Activated CD4-positive, alpha-beta memory T cell treated with anti-CD3 and anti-CD28 coated beads for 36 hours (primary cell): ENCODE measurements around the gene AHSG. TPM values are rescaled to one million over a fixed set of nuclear protein-coding genes. Genes with fewer than 3 reads are reported as not detected.

Experiments used
- CTCF ChIA-PET: fragments of 350-600 bp; sonication (Branson Sonifier 250); formaldehyde crosslinking; loops from one replicate; lab custom pipeline; 2021; ENCODE audit warnings: antibody characterized with exemption, inconsistent platforms; lab: Charles Lee
- POLR2A ChIA-PET: fragments of 350-600 bp; sonication (Branson Sonifier 250); formaldehyde crosslinking; loops from one replicate; lab custom pipeline; 2021; ENCODE audit warnings: antibody characterized with exemption; lab: Charles Lee
- DNase-seq: peaks from one replicate; pipeline ENCODE4 v3.0.0-alpha.2; 2020
- H3K27ac Mint-ChIP-seq: one replicate; pipeline ENCODE4 v1.8.0; 2021; ENCODE audit warnings: mixed read lengths
- H3K27me3 Mint-ChIP-seq: one replicate; pipeline ENCODE4 v1.8.0; 2021; ENCODE audit warnings: mixed read lengths
- H3K36me3 Mint-ChIP-seq: one replicate; pipeline ENCODE4 v1.8.0; 2021; ENCODE audit warnings: mixed read lengths
- H3K4me1 Mint-ChIP-seq: one replicate; pipeline ENCODE4 v1.8.0; 2021; ENCODE audit warnings: low read depth, mixed read lengths
- H3K4me3 Mint-ChIP-seq: one replicate; pipeline ENCODE4 v1.8.0; 2021; ENCODE audit warnings: mild to moderate bottlenecking, mixed read lengths
- H3K9me3 Mint-ChIP-seq: one replicate; pipeline ENCODE4 v1.8.0; 2021; ENCODE audit warnings: mixed read lengths
- intact Hi-C: fragments of 100-400 bp; cut with micrococcal nuclease; formaldehyde crosslinking; loops from one replicate; pipeline ENCODE4 v1.15.1; 2023
- total RNA-seq, 2 experiments: library from RNA; stranded (reverse); gene quantifications; one replicate each; pipeline ENCODE4 v1.2.3, GENCODE V29; 2021

Gene AHSG
- total RNA-seq, 2 experiments from 2014 or later, result not detected

GRCh38 chr3:186608624-186609215 is 4.1 kb upstream of the AHSG start:
- no peaks in the 10 kb centered on the region for H3K36me3 Mint-ChIP-seq
- ChIA-PET CTCF (interaction anchor here (0.8 to 3.8 kb wide), 3 partner anchors 9 to 631 kb away, joined by 3 to 15 read pairs (median 3); no protein-coding TSS in a partner anchor), POLR2A (no interaction called here)
- no peaks in the 10 kb centered on the region for H3K4me1 Mint-ChIP-seq
- no peak overlapping the region for H3K27ac Mint-ChIP-seq
- H3K9me3 Mint-ChIP-seq, result no peaks in the 10 kb centered on the region
- H3K4me3 Mint-ChIP-seq, result no peak overlapping the region
- intact Hi-C loops, result no loop called here
- DNase-seq, result no peak
- H3K27me3 Mint-ChIP-seq, result no peaks in the 10 kb centered on the region

GRCh38 chr3:186609247-186609868 is 3.5 kb upstream of the AHSG start:
- CTCF ChIA-PET, result interaction anchor here (0.7 to 3.8 kb wide), 6 partner anchors 8 to 666 kb away, joined by 3 to 15 read pairs (median 4); no protein-coding TSS in a partner anchor
- no peak overlapping the region for H3K4me3 Mint-ChIP-seq
- POLR2A ChIA-PET, result no interaction called here
- intact Hi-C loops, result no loop called here
- H3K27me3 Mint-ChIP-seq, result peaks cover 1% of the 10 kb centered on the region
- no peaks in the 10 kb centered on the region for H3K36me3 Mint-ChIP-seq
- peak; percentile 42 for DNase-seq
- H3K27ac Mint-ChIP-seq, result no peak overlapping the region
- no peaks in the 10 kb centered on the region for H3K9me3 Mint-ChIP-seq
- peaks cover 2% of the 10 kb centered on the region for H3K4me1 Mint-ChIP-seq

DNA sequence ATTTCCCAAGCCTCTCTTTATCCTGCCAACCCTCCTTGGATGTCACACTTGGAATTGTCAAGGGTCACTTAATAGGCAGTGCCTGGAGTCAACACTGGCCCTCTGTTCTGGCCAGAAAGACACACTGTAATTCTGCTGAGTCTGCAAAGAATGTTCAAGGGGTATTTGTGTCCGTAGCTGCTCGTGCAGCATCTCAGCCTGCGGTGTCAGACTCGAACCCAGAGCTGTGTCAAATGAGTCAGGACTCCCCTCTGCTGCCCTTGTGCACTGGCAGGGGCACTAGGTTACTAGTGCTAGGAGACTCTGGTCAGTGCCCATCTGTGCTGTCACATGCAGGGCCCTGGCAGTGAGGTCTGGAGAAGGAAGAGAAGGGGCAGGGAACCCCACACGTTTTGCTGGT is 795 bp upstream of the AHSG start:
- peaks cover 18% of the 10 kb centered on the region for H3K4me1 Mint-ChIP-seq
- H3K27me3 Mint-ChIP-seq, result peaks cover 6% of the 10 kb centered on the region
- no peak overlapping the region for H3K4me3 Mint-ChIP-seq
- ChIA-PET POLR2A (no interaction called here), CTCF (interaction anchor here (1.3 to 6.3 kb wide), 2 partner anchors 27 to 209 kb away, joined by 3 to 159 read pairs; no protein-coding TSS in a partner anchor)
- no peak overlapping the region for H3K27ac Mint-ChIP-seq
- intact Hi-C loops, result loop anchor here (10.0 kb wide), 1 partner anchor 197 kb away; no protein-coding TSS in a partner anchor
- no peaks in the 10 kb centered on the region for H3K36me3 Mint-ChIP-seq
- H3K9me3 Mint-ChIP-seq, result no peaks in the 10 kb centered on the region
- DNase-seq, result no peak

DNA sequence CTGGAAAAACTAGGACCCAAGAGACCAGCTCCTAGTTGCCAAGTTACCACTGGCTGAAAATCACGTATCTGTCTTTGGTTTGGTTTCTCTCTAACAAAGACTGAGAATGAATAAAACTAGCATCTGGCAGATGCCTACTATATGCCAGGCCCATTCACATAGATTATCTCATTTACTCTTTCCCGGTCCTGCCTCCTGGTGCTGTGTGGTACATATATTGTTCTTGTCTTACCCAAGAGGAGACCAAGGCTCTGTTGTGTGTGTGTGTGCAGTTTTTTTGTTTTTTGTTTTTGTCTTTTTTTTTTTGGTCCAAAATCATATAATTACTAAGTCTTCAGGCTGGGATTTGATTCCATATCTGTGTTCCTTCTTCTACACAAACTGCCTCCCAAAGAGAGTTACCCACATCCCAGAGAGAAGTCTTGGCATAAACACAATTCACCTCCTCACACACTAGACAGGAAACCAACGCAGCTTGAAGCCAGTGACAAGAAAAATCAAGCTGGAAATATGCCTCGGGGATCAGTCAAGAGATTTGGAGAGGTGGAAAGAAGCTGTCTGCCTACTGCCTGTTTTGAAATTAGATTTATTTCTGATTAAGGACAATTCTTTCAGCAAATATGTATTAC is 891 bp downstream of the AHSG start:
- CTCF ChIA-PET, result interaction anchor here (0.6 to 6.3 kb wide), 30 partner anchors 10 to 670 kb away, joined by 3 to 159 read pairs (median 7); partner anchors contain the start of genes DNAJB11, EIF4A2, RPL39L and TBCCD1
- no peak for DNase-seq
- intact Hi-C loops, result loop anchor here (10.0 kb wide), 1 partner anchor 199 kb away; no protein-coding TSS in a partner anchor
- Mint-ChIP-seq H3K27me3 (peaks cover 21% of the 10 kb centered on the region), H3K9me3 (no peaks in the 10 kb centered on the region), H3K4me1 (peaks cover 20% of the 10 kb centered on the region), H3K36me3 (no peaks in the 10 kb centered on the region), H3K4me3 (no peak overlapping the region), H3K27ac (no peak overlapping the region)
- POLR2A ChIA-PET, result interaction anchor here (2.1 kb wide), 1 partner anchor 43 kb away, joined by 12 read pairs; the partner anchor contains the start of gene DNAJB11

DNA sequence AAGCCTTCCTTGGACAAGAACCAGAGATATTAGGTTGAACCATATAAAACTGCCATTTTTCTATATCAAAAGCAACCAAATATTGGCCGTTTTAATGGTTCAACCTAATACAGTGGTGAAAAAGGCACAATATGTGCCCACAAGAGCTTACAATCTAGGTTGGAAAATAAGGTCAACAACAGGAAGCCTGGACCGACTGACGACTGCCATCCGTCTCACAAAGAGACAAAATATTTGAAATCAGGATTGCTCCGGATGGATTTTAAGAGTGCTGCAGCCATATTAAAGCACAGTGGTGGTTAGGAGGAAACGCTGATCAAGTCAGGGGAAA is 1.4 kb downstream of the AHSG start:
- intact Hi-C loops, result loop anchor here (10.0 kb wide), 1 partner anchor 199 kb away; no protein-coding TSS in a partner anchor
- Mint-ChIP-seq H3K27ac (no peak overlapping the region), H3K27me3 (peaks cover 22% of the 10 kb centered on the region), H3K36me3 (no peaks in the 10 kb centered on the region), H3K9me3 (no peaks in the 10 kb centered on the region), H3K4me1 (peaks cover 20% of the 10 kb centered on the region), H3K4me3 (peak overlapping the region; percentile 6)
- no peak for DNase-seq
- CTCF ChIA-PET, result interaction anchor here (0.6 to 6.3 kb wide), 49 partner anchors 10 to 1131 kb away, joined by 3 to 159 read pairs (median 6); partner anchors contain the start of genes DNAJB11, EIF4A2, RPL39L and TBCCD1
- POLR2A ChIA-PET, result interaction anchor here (2.1 kb wide), 1 partner anchor 44 kb away, joined by 12 read pairs; the partner anchor contains the start of gene DNAJB11

DNA sequence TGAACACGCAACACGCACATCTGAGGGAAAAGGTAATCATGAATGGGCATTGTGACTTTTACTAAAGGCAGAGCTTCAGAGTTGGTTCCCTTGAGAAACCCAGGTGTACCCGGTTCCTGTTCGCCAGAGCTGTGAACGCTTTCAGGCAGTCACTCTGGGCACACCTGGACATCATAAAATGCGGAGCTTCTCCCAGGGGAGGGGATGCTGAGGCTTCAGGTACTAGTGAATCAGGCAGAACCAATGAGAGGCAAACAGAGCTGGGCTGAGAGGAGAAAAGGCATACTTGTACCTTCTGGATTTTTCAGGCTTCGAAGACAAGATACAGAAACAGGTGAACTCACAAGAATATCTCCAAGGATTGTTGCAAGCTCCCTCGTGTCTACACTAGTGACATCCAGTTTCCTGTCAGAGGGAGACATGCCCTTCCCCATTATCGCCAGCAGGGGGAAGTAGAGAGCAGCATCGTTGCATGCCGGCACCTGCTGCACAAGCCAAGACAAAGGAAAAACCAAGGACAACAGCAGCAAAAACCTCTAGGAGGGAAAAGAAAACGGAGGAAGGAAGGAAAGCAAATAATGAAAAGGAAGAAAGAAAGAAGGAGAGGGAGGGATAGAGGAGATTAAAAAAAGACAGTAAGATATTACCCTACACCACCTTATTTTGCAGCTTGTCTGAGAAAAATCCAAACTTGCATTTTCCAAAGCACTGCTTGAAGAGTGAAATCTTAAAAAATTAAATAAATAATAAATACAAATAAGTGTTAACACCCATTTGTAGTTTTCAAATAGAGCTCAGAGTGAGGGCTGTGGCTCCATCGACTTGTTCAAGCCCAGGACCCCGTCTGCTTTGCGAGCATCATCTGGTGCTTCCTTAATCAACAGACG is 2.0 kb downstream of the AHSG start:
- Mint-ChIP-seq H3K27me3 (peaks cover 22% of the 10 kb centered on the region), H3K9me3 (no peaks in the 10 kb centered on the region), H3K36me3 (no peaks in the 10 kb centered on the region), H3K4me3 (peak overlapping the region; percentile 6), H3K4me1 (peaks cover 20% of the 10 kb centered on the region), H3K27ac (no peak overlapping the region)
- DNase-seq, result peak; percentile 86
- ChIA-PET CTCF (interaction anchor here (0.6 to 6.3 kb wide), 53 partner anchors 10 to 1131 kb away, joined by 3 to 159 read pairs (median 5); partner anchors contain the start of genes DNAJB11, EIF4A2, RPL39L and TBCCD1), POLR2A (interaction anchor here (1.5 to 2.1 kb wide), 2 partner anchors 45 to 158 kb away, joined by 4 to 12 read pairs; partner anchors contain the start of gene DNAJB11)
- intact Hi-C loops, result loop anchor here (1.0 to 10.0 kb wide), 3 partner anchors 169 to 358 kb away; no protein-coding TSS in a partner anchor

DNA sequence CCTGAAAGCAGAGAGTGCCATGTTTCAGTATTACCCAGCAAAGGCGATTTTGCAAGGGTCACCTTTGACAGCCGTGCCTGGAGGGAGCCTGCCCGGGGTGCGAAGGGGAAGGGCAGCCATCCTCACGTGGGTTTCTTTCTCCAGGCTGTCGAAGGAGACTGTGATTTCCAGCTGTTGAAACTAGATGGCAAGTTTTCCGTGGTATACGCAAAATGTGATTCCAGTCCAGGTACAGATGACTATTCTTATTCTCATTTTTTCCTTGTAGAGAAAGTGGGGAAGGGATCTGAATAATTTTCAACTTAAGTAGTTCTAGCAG is 3.4 kb downstream of the AHSG start:
- H3K4me3 Mint-ChIP-seq, result no peak overlapping the region
- CTCF ChIA-PET, result interaction anchor here (0.6 to 6.3 kb wide), 57 partner anchors 8 to 1085 kb away, joined by 3 to 159 read pairs (median 6); partner anchors contain the start of genes DNAJB11, EIF4A2, RPL39L and TBCCD1
- peaks cover 22% of the 10 kb centered on the region for H3K27me3 Mint-ChIP-seq

GRCh38 chr3:186617036-186617946 is 4.4 kb downstream of the AHSG start:
- CTCF ChIA-PET, result interaction anchor here (0.6 to 6.3 kb wide), 76 partner anchors 9 to 1062 kb away, joined by 3 to 159 read pairs (median 4); partner anchors contain the start of genes DNAJB11, EIF4A2, RPL39L and TBCCD1
- no peaks in the 10 kb centered on the region for H3K9me3 Mint-ChIP-seq
- intact Hi-C loops, result loop anchor here (1.0 to 10.0 kb wide), 8 partner anchors 26 to 640 kb away; partner anchors contain the start of gene DNAJB11

More for the DNA sequence above, 3.4 kb downstream of the AHSG start:
- DNase-seq, result no peak
- peaks cover 20% of the 10 kb centered on the region for H3K4me1 Mint-ChIP-seq
- intact Hi-C loops, result loop anchor here (2.0 to 10.0 kb wide), 6 partner anchors 25 to 639 kb away; partner anchors contain the start of gene DNAJB11
- H3K36me3 Mint-ChIP-seq, result no peaks in the 10 kb centered on the region
- peak overlapping the region; percentile 70 for H3K27ac Mint-ChIP-seq
- POLR2A ChIA-PET, result interaction anchor here (1.0 to 2.6 kb wide), 3 partner anchors 28 to 168 kb away, joined by 3 to 22 read pairs (median 4); partner anchors contain the start of gene EIF4A2
- H3K9me3 Mint-ChIP-seq, result no peaks in the 10 kb centered on the region

DNA sequence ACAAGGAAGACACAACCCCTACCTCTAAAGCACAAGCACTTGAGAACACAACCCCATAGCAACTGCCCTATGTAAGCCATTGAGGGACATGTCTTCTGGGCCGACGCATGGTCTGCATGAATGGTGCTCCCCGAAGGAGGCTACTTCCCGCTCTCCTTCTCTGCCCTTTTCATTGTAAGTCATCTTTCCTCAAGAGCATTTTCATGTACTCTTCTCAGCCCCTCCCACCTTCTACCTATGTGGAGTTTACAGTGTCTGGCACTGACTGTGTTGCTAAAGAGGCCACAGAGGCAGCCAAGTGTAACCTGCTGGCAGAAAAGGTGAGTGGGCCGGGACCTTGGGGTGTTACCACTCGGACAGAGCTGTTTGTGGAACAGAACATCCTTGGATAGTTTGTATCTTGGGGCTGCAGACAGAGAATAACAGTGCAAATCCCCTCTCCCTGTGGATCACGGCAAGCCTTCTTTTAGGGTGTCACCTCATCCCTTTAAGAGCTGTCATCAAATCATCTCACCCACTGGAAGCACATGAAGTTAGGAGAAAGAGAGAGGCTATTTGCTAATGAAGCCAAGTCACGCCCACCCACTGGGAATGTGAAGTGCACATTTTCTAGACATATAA is 5.6 kb downstream of the AHSG start:
- peaks cover 30% of the 10 kb centered on the region for H3K27me3 Mint-ChIP-seq
- POLR2A ChIA-PET, result interaction anchor here (2.6 kb wide), 1 partner anchor 165 kb away, joined by 22 read pairs; the partner anchor contains the start of gene EIF4A2

More at GRCh38 chr3:186617036-186617946, 4.4 kb downstream of the AHSG start:
- no peaks in the 10 kb centered on the region for H3K36me3 Mint-ChIP-seq
- peak; percentile 95 for DNase-seq
- H3K27ac Mint-ChIP-seq, result peak overlapping the region; percentile 70
- H3K27me3 Mint-ChIP-seq, result peaks cover 24% of the 10 kb centered on the region
- peak overlapping the region; percentile 62 for H3K4me3 Mint-ChIP-seq
- POLR2A ChIA-PET, result interaction anchor here (0.6 to 2.6 kb wide), 9 partner anchors 15 to 679 kb away, joined by 3 to 22 read pairs (median 3); partner anchors contain the start of genes EIF4A2 and TRA2B
- H3K4me1 Mint-ChIP-seq, result peaks cover 20% of the 10 kb centered on the region

More for the DNA sequence above, 5.6 kb downstream of the AHSG start:
- H3K4me1 Mint-ChIP-seq, result peaks cover 20% of the 10 kb centered on the region
- intact Hi-C loops, result loop anchor here (5.0 to 10.0 kb wide), 2 partner anchors 204 to 361 kb away; no protein-coding TSS in a partner anchor
- H3K4me3 Mint-ChIP-seq, result no peak overlapping the region
- no peak for DNase-seq
- CTCF ChIA-PET, result interaction anchor here (0.5 to 6.3 kb wide), 10 partner anchors 10 to 675 kb away, joined by 3 to 159 read pairs (median 15); partner anchors contain the start of genes DNAJB11 and TBCCD1
- no peak overlapping the region for H3K27ac Mint-ChIP-seq
- H3K9me3 Mint-ChIP-seq, result no peaks in the 10 kb centered on the region
- no peaks in the 10 kb centered on the region for H3K36me3 Mint-ChIP-seq
